Brain microvascular endothelial cell (primary cell): ENCODE data around the gene CACTIN.

Source experiments
- DNase-seq: peaks from one replicate; pipeline ENCODE4 v3.0.0-alpha.2; 2020
- H3K27ac ChIP-seq: fragments of 250-450 bp; sonication (Bioruptor Pico); 2 replicates; pipeline ENCODE4 v1.5.1; 2020; ENCODE audit warnings: mild to moderate bottlenecking, moderate library complexity
- H3K27me3 ChIP-seq: fragments of 250-450 bp; sonication (Bioruptor Pico); replicated peaks from 2 replicates; pipeline ENCODE4 v1.5.1; 2020; ENCODE audit warnings: mild to moderate bottlenecking
- H3K36me3 ChIP-seq: fragments of 250-450 bp; sonication (Bioruptor Pico); replicated peaks from 2 replicates; pipeline ENCODE4 v1.5.1; 2020; ENCODE audit warnings: mild to moderate bottlenecking
- H3K4me3 ChIP-seq: 2 replicates; pipeline ENCODE4 v1.5.1; 2011; ENCODE audit warnings: low read depth, mild to moderate bottlenecking, control low read depth, low read length, moderate library complexity
- CTCF ChIP-seq: IDR thresholded peaks from 2 replicates; pipeline ENCODE4 v1.5.1; 2011; ENCODE audit warnings: low read depth, mild to moderate bottlenecking, moderate library complexity, low read length, control low read depth, inconsistent platforms; ENCODE audit errors: missing control alignments
- in situ Hi-C: cut with HindIII; loops from 2 replicates; pipeline ENCODE4 v1.10.0; 2017; ENCODE audit warnings: low sequenced_read_pairs, low pct_ligation_motif_present

CACTIN gene

GRCh38 chr19:3644351-3645066 is 17.9 kb upstream of the CACTIN start:
- Histone ChIP-seq H3K36me3 (peaks cover 46% of the 10 kb centered on the region), H3K27ac (no peak overlapping the region), H3K27me3 (no peaks in the 10 kb centered on the region), H3K4me3 (no peak overlapping the region)
- in situ Hi-C loops, result no loop called here
- DNase-seq, result no peak
- TF ChIP-seq CTCF, result no peak

GRCh38 chr19:3643674-3644313 is 17.2 kb upstream of the CACTIN start:
- no peak overlapping the region for H3K4me3 ChIP-seq
- in situ Hi-C loops, result no loop called here
- H3K36me3 ChIP-seq, result peaks cover 54% of the 10 kb centered on the region
- TF ChIP-seq CTCF, result no peak
- H3K27me3 ChIP-seq, result no peaks in the 10 kb centered on the region
- no peak for DNase-seq
- H3K27ac ChIP-seq, result no peak overlapping the region

GRCh38 chr19:3642987-3643673 is 16.5 kb upstream of the CACTIN start:
- no peak overlapping the region for H3K27ac ChIP-seq
- in situ Hi-C loops, result no loop called here
- no peaks in the 10 kb centered on the region for H3K27me3 ChIP-seq
- H3K36me3 ChIP-seq, result peaks cover 58% of the 10 kb centered on the region
- no peak overlapping the region for H3K4me3 ChIP-seq
- no peak for TF ChIP-seq CTCF
- no peak for DNase-seq

GRCh38 chr19:3642296-3642695 is 15.7 kb upstream of the CACTIN start:
- DNase-seq, result no peak
- in situ Hi-C loops, result no loop called here
- no peak for TF ChIP-seq CTCF
- no peak overlapping the region for H3K27ac ChIP-seq
- no peak overlapping the region for H3K4me3 ChIP-seq
- H3K36me3 ChIP-seq, result peaks cover 59% of the 10 kb centered on the region
- no peaks in the 10 kb centered on the region for H3K27me3 ChIP-seq

GRCh38 chr19:3641515-3642269 is 15.1 kb upstream of the CACTIN start:
- TF ChIP-seq CTCF, result no peak
- Histone ChIP-seq H3K27me3 (no peaks in the 10 kb centered on the region), H3K36me3 (peaks cover 63% of the 10 kb centered on the region), H3K4me3 (no peak overlapping the region), H3K27ac (no peak overlapping the region)
- in situ Hi-C loops, result no loop called here
- DNase-seq, result no peak
